Measurements from ENCODE around the gene KCTD15. TPM values are rescaled to one million over a fixed set of nuclear protein-coding genes. Genes with fewer than 3 reads are reported as not detected.
A peak's percentile ranks its signal among the peaks of the same experiment; 100 is the strongest.

Gene KCTD15
- total RNA-seq, 1 donor from 2014 or later: 2.7 TPM

GRCh38 chr19:33788676-33789075 lies 8.0 kb upstream of the KCTD15 start:
- intact Hi-C loops (cut with micrococcal nuclease): no loop called here
- peaks cover 27% of the 10 kb centered on the region for H3K27me3 Mint-ChIP-seq
- no peak for TF ChIP-seq CTCF (IDR thresholded peaks at IDR 0.05)
- no peaks in the 10 kb centered on the region for H3K4me1 Mint-ChIP-seq
- H3K36me3 Mint-ChIP-seq (ENCODE audit: low read depth): no peaks in the 10 kb centered on the region
- no peak overlapping the region for H3K27ac Mint-ChIP-seq
- ChIA-PET CTCF (no interaction called here), POLR2A (no interaction called here)
- no peak overlapping the region for H3K4me3 Mint-ChIP-seq
- H3K9me3 Mint-ChIP-seq: no peaks in the 10 kb centered on the region
- ATAC-seq (ENCODE audit: low read depth) (no peak), DNase-seq (no peak)

DNA sequence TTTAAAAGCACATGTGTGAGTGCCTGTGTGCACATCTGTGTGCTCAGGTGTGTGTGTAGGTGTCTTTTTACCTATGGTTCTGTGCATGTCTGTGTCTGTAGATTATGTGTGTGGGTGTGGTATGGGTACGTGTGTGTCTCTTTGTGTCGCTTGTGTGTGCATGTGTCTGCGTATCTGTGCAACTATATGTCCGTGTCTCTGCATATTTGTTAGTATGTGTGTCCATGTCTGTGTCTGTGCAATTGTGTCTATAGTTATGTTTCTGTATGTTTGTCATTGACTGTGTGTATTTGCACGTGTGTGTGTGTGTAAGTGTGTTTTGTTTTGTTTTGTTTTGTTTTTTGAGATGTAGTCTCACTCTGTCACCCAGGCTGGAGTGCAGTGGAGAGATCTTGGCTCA lies 7.3 kb upstream of the KCTD15 start:
- ChIA-PET CTCF (no interaction called here), POLR2A (no interaction called here)
- TF ChIP-seq CTCF (IDR thresholded peaks at IDR 0.05): no peak
- H3K27me3 Mint-ChIP-seq: peaks cover 28% of the 10 kb centered on the region
- no peaks in the 10 kb centered on the region for H3K36me3 Mint-ChIP-seq (ENCODE audit: low read depth)
- no peak for DNase-seq
- intact Hi-C loops (cut with micrococcal nuclease): no loop called here
- ATAC-seq (ENCODE audit: low read depth): no peak
- H3K27ac Mint-ChIP-seq: no peak overlapping the region
- H3K9me3 Mint-ChIP-seq: no peaks in the 10 kb centered on the region
- H3K4me1 Mint-ChIP-seq: no peaks in the 10 kb centered on the region
- no peak overlapping the region for H3K4me3 Mint-ChIP-seq

DNA sequence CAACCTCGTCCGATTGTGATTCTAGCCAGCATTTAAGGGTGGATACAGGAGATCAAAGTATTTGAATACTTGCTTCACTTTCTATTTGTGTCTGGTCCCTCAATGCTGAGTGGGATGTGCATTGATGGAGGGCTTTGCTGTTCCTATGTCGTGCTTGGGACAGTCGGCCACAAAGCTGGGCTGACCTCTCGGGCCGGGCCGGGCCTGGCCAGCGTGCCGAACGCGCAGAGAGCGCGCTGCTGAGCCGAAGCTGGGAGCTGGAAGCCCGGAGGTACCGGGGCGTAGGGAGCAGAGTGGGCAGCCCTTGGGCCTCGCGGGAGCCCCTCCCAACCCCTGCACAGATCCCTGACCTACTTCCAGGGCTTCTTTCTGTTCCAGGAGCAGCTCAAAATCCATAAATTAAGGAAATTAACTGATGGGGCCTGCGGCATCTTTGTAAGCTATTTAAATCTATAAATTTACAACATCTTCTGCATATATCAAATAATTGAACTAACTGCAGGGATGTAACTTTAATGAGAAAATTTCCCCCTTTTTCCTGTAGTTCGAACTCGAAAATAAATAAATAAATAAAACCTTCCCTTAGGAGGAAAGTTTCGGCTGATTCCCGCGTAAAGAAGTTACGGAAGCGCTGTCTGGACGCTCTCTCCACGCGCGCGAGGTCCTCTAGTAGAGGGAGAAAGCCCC lies 1.8 kb upstream of the KCTD15 start:
- Mint-ChIP-seq H3K4me3 (peak overlapping the region; percentile 73), H3K9me3 (no peaks in the 10 kb centered on the region), H3K4me1 (peaks cover 5% of the 10 kb centered on the region), H3K27me3 (peaks cover 19% of the 10 kb centered on the region), H3K36me3 (ENCODE audit: low read depth) (no peaks in the 10 kb centered on the region), H3K27ac (peak overlapping the region; percentile 46)
- ATAC-seq (ENCODE audit: low read depth) (no peak), DNase-seq (no peak)
- intact Hi-C loops (cut with micrococcal nuclease): loop anchor here (1.0 to 5.0 kb wide), 6 partner anchors 202 to 618 kb away; no protein-coding TSS in a partner anchor
- TF ChIP-seq CTCF (IDR thresholded peaks at IDR 0.05): no peak
- POLR2A ChIA-PET: no interaction called here
- CTCF ChIA-PET: interaction anchor here (0.7 to 2.0 kb wide), 6 partner anchors 17 to 351 kb away, joined by 3 to 12 read pairs (median 4); no protein-coding TSS in a partner anchor

GRCh38 chr19:33795370-33796163 lies 1.1 kb upstream of the KCTD15 start:
- H3K4me3 Mint-ChIP-seq: peak overlapping the region; percentile 75
- POLR2A ChIA-PET: interaction anchor here (1.9 kb wide), 1 partner anchor 376 kb away, joined by 8 read pairs; the partner anchor contains the start of gene LSM14A
- H3K27me3 Mint-ChIP-seq: peaks cover 19% of the 10 kb centered on the region
- intact Hi-C loops (cut with micrococcal nuclease): loop anchor here (1.0 to 5.0 kb wide), 6 partner anchors 25 to 619 kb away; no protein-coding TSS in a partner anchor
- peaks cover 5% of the 10 kb centered on the region for H3K4me1 Mint-ChIP-seq
- H3K36me3 Mint-ChIP-seq (ENCODE audit: low read depth): no peaks in the 10 kb centered on the region
- DNase-seq (peak; percentile 64), ATAC-seq (ENCODE audit: low read depth) (peak; percentile 64)
- H3K9me3 Mint-ChIP-seq: no peaks in the 10 kb centered on the region
- H3K27ac Mint-ChIP-seq: peak overlapping the region; percentile 46
- CTCF ChIA-PET: interaction anchor here (0.7 to 2.0 kb wide), 6 partner anchors 18 to 350 kb away, joined by 3 to 12 read pairs (median 4); no protein-coding TSS in a partner anchor
- no peak for TF ChIP-seq CTCF (IDR thresholded peaks at IDR 0.05)
